Measurements from ENCODE around the gene ADAMTSL4. TPM values are rescaled to one million over a fixed set of nuclear protein-coding genes. Genes with fewer than 3 reads are reported as not detected.

The ADAMTSL4 gene
- total and polyA plus RNA-seq, 11 donors: 19.2 to 69.0 (median 41.1) TPM

DNA sequence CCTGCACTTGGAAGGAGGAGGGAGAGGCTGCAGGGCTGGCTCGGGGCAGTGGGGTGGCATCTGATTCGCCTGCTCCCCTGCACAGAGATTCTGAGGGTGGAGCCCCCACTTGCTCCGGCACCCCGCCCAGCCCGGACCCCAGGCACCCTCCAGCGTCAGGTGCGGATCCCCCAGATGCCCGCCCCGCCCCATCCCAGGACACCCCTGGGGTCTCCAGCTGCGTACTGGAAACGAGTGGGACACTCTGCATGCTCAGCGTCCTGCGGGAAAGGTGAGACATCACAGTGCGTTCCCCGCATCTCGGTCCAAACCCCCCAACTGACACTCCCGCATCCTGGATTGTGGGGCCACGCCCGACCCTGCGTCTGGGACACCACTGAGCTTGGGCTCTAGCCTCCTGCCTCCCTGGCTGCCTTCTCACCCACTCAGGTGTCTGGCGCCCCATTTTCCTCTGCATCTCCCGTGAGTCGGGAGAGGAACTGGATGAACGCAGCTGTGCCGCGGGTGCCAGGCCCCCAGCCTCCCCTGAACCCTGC lies 7.9 kb downstream of the ADAMTSL4 start:
- Histone ChIP-seq H3K36me3 (peaks cover 0 to 29% (median 5%) of the 10 kb centered on the region in 9 donors), H3K4me3 (no peak overlapping the region), H3K27me3 (no peaks in the 10 kb centered on the region), H3K9me3 (no peaks in the 10 kb centered on the region), H3K4me1 (peaks cover 5 to 59% (median 36%) of the 10 kb centered on the region in 12 donors), H3K27ac (no peak overlapping the region)
- ATAC-seq (no peak), DNase-seq (no peak)
- WGBS, 4 donors: 87 to 94% (median 91%) methylated on average over 19 to 26 of the region's 26 CpGs
- TF ChIP-seq POLR2A (IDR thresholded peaks at IDR 0.05): no peak
- TF ChIP-seq, protein P1, sequence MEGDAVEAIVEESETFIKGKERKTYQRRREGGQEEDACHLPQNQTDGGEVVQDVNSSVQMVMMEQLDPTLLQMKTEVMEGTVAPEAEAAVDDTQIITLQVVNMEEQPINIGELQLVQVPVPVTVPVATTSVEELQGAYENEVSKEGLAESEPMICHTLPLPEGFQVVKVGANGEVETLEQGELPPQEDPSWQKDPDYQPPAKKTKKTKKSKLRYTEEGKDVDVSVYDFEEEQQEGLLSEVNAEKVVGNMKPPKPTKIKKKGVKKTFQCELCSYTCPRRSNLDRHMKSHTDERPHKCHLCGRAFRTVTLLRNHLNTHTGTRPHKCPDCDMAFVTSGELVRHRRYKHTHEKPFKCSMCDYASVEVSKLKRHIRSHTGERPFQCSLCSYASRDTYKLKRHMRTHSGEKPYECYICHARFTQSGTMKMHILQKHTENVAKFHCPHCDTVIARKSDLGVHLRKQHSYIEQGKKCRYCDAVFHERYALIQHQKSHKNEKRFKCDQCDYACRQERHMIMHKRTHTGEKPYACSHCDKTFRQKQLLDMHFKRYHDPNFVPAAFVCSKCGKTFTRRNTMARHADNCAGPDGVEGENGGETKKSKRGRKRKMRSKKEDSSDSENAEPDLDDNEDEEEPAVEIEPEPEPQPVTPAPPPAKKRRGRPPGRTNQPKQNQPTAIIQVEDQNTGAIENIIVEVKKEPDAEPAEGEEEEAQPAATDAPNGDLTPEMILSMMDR (IDR thresholded peaks at IDR 0.05): no peak
- intact Hi-C loops (cut with DNase I): loop anchor here in 3 of 10 donors (10.0 kb wide), 1 partner anchor 258 kb away; no protein-coding TSS in a partner anchor

DNA sequence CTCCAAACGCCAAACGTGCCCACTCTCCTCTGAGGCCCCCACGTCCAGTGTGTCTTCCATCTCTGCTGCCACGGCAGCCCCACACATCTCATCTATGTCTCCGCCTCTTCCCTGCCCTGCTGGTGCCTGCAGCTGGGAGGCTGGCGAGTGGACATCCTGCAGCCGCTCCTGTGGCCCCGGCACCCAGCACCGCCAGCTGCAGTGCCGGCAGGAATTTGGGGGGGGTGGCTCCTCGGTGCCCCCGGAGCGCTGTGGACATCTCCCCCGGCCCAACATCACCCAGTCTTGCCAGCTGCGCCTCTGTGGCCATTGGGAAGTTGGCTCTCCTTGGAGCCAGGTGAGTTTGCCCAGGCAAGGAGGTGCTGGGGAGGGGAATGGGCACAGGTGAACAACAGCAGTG lies 8.6 kb downstream of the ADAMTSL4 start:
- ATAC-seq (no peak), DNase-seq (no peak)
- Histone ChIP-seq H3K36me3 (peaks cover 0 to 29% (median 5%) of the 10 kb centered on the region in 9 donors), H3K27me3 (no peaks in the 10 kb centered on the region), H3K4me3 (no peak overlapping the region), H3K9me3 (no peaks in the 10 kb centered on the region), H3K4me1 (peaks cover 9 to 59% (median 37%) of the 10 kb centered on the region in 12 donors), H3K27ac (no peak overlapping the region)
- intact Hi-C loops (cut with DNase I): loop anchor here in 3 of 10 donors (10.0 kb wide), 1 partner anchor 257 kb away; no protein-coding TSS in a partner anchor
- TF ChIP-seq, protein P1 (IDR thresholded peaks at IDR 0.05): no peak
- no peak for TF ChIP-seq POLR2A (IDR thresholded peaks at IDR 0.05)
- 87 to 90% (median 88%) methylated on average over 13 to 15 of the region's 15 CpGs for WGBS, 4 donors

DNA sequence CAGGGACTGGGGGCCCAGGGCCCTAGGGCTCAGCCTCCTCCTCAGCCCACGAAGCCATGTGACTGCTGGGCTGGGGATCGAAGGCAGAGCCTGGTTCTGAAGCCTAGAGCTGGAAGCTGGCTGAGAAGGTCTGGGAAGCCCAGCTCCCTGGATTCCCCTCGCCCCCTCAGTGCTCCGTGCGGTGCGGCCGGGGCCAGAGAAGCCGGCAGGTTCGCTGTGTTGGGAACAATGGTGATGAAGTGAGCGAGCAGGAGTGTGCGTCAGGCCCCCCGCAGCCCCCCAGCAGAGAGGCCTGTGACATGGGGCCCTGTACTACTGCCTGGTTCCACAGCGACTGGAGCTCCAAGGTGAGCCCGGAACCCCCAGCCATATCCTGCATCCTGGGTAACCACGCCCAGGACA lies 9.1 kb downstream of the ADAMTSL4 start:
- 72 to 82% (median 79%) methylated on average over 13 to 15 of the region's 15 CpGs for WGBS, 4 donors
- H3K4me3 ChIP-seq: peak overlapping the region in 10 of 12 donors; percentile 3 to 66 (median 31)
- H3K27me3 ChIP-seq: no peaks in the 10 kb centered on the region
- H3K9me3 ChIP-seq: no peaks in the 10 kb centered on the region
- DNase-seq: no peak
- no peak for ATAC-seq
- peak overlapping the region in 7 of 12 donors; percentile 99 to 100 (median 100) for H3K27ac ChIP-seq
- peaks cover 13 to 59% (median 38%) of the 10 kb centered on the region in 12 donors for H3K4me1 ChIP-seq
- peaks cover 0 to 29% (median 5%) of the 10 kb centered on the region in 9 donors for H3K36me3 ChIP-seq
- intact Hi-C loops (cut with DNase I): loop anchor here in 3 of 10 donors (10.0 kb wide), 1 partner anchor 256 kb away; no protein-coding TSS in a partner anchor
- no peak for TF ChIP-seq POLR2A (IDR thresholded peaks at IDR 0.05)
- TF ChIP-seq, protein P1 (IDR thresholded peaks at IDR 0.05): no peak

DNA sequence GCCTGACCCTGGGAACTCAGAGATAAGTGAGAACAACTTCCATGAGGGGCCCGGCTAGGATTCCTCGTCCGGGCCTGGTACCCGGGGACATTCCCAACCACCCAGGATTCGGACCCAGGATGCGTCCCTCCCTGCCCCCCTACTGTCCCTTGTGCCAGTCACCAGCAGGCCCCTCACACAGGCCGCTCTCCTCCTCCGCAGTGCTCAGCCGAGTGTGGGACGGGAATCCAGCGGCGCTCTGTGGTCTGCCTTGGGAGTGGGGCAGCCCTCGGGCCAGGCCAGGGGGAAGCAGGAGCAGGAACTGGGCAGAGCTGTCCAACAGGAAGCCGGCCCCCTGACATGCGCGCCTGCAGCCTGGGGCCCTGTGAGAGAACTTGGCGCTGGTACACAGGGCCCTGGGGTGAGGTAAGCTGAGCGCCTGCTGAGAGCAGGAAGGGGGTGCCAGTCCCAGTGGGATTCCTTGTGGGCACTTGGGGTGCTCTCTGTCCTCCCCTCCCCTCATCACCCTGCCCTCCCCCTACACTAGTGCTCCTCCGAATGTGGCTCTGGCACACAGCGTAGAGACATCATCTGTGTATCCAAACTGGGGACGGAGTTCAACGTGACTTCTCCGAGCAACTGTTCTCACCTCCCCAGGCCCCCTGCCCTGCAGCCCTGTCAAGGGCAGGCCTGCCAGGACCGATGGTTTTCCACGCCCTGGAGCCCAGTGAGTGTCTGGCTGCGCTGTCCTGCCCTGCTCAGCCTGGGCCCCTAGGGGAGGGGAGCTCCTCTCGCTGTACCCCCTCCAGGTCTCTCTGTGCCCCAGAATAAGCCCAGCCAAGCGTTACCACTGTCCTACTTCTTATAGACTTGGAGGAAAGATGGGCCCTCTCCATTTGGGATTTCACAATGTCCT lies 9.8 kb downstream of the ADAMTSL4 start:
- Histone ChIP-seq H3K36me3 (peaks cover 0 to 29% (median 5%) of the 10 kb centered on the region in 9 donors), H3K27me3 (no peaks in the 10 kb centered on the region), H3K27ac (peak overlapping the region in 11 of 12 donors; percentile 19 to 100 (median 99)), H3K4me1 (peaks cover 15 to 59% (median 45%) of the 10 kb centered on the region in 12 donors), H3K4me3 (peak overlapping the region in 10 of 12 donors; percentile 3 to 66 (median 31)), H3K9me3 (no peaks in the 10 kb centered on the region)
- ATAC-seq (no peak), DNase-seq (peak; percentile 69 to 84 (median 74))
- 60 to 78% (median 64%) methylated on average over 13 to 28 of the region's 28 CpGs for WGBS, 4 donors
- intact Hi-C loops (cut with DNase I): loop anchor here in 3 of 10 donors (10.0 kb wide), 1 partner anchor 256 kb away; no protein-coding TSS in a partner anchor
- TF ChIP-seq POLR2A (IDR thresholded peaks at IDR 0.05): no peak
- TF ChIP-seq, protein P1 (IDR thresholded peaks at IDR 0.05): no peak
